Stomach (tissue), 9 donors: Measurements from ENCODE around the gene SAPCD2. TPM values are rescaled to one million over a fixed set of nuclear protein-coding genes. Genes with fewer than 3 reads are reported as not detected.

Source experiments
- DNase-seq, 2 donors: peaks; one replicate each; pipeline versions ENCODE4 v3.0.0 to v3.0.0-alpha.2; 2013 to 2019
- H3K27ac ChIP-seq, 5 donors: fragments of 200-600 bp in 4 of 5; sonication (generic) in 4 of 5; one replicate each; pipeline ENCODE4 v1.5.1; 2013 to 2019; ENCODE audit warnings: mild to moderate bottlenecking in 1 of 5, moderate library complexity in 1 of 5
- H3K27me3 ChIP-seq, 3 donors: fragments of 200-600 bp; sonication (generic); one replicate each; pipeline ENCODE4 v1.5.1; 2017 to 2019; ENCODE audit warnings: mixed run types in 1 of 3
- H3K36me3 ChIP-seq, 4 donors: fragments of 200-600 bp; sonication (generic); 1 replicate in 3 of 4; 2 replicates in 1 of 4; pipeline ENCODE4 v1.5.1; 2016 to 2019
- H3K4me1 ChIP-seq, 4 donors: fragments of 200-600 bp; sonication (generic); one replicate each; pipeline ENCODE4 v1.5.1; 2016 to 2019
- H3K4me3 ChIP-seq, 4 donors: fragments of 200-600 bp; sonication (generic) in 3 of 4; one replicate each; pipeline ENCODE4 v1.5.1; 2016 to 2019; ENCODE audit warnings: mild to moderate bottlenecking in 1 of 4
- H3K9me3 ChIP-seq, 4 donors: fragments of 200-600 bp; sonication (generic); one replicate each; pipeline ENCODE4 v1.5.1; 2016 to 2019
- EP300 ChIP-seq: sonication (generic); formaldehyde crosslinking; IDR thresholded peaks from one replicate; pipeline ENCODE4 v1.6.1; 2017; ENCODE audit warnings: antibody characterized with exemption
- POLR2A ChIP-seq, 4 donors: fragments of 450-650 bp; IDR thresholded peaks; one replicate each; pipeline ENCODE4 v1.6.1; 2016; ENCODE audit warnings: antibody characterized with exemption in 4 of 4, control low read depth in 2 of 4, mild to moderate bottlenecking in 1 of 4, moderate library complexity in 1 of 4
- POLR2AphosphoS5 ChIP-seq, 3 donors: sonication (generic); formaldehyde crosslinking; IDR thresholded peaks; one replicate each; pipeline ENCODE4 v1.6.1; 2016; ENCODE audit warnings: antibody characterized with exemption in 3 of 3
- WGBS, 5 donors: extraction: QIAGEN DNeasy Blood & Tissue Kit in 3 of 5; methylation state at CpG; one replicate each; pipeline versions ENCODE4 v1.1.5 to v1.1.7; 2013 to 2018; 5-methylcytosine and 5-hydroxymethylcytosine counted together
- intact Hi-C: fragments of 100-400 bp; cut with DNase I; formaldehyde crosslinking; loops from one replicate; pipeline ENCODE4 v1.15.1; 2023; ENCODE audit warnings: low total_unique reads
- polyA plus RNA-seq, 3 donors: library from polyadenylated mRNA; stranded (reverse); fragments of 200-250 nt; gene quantifications; one replicate each; pipeline ENCODE4 v1.2.3, GENCODE V29; 2013
- total RNA-seq, 5 donors: library from RNA; depleted of rRNA; stranded (reverse); fragments of >200 nt; gene quantifications; one replicate each; pipeline versions ENCODE4 v1.1.0 to v1.2.3, GENCODE V29; 2014 to 2016
- TF ChIP-seq, protein P1 (sequence below), 7 experiments: fragments of 450-650 bp in 4 of 7; fragments of 200-600 bp in 3 of 7; sonication (generic) in 3 of 7; IDR thresholded peaks; one replicate each; pipeline ENCODE4 v1.5.1; 2016 to 2019; ENCODE audit warnings: antibody characterized with exemption in 7 of 7, control low read depth in 2 of 7, mild to moderate bottlenecking in 1 of 7
- donor health status: healthy with polysubstance abuse.
- donor health status: Bipolar disorder and iron deficiency.
- donor health status: healthy.

The SAPCD2 gene
- total and polyA plus RNA-seq, 8 donors, result 1.7 to 84.9 (median 3.8) TPM; not detected in 1

DNA sequence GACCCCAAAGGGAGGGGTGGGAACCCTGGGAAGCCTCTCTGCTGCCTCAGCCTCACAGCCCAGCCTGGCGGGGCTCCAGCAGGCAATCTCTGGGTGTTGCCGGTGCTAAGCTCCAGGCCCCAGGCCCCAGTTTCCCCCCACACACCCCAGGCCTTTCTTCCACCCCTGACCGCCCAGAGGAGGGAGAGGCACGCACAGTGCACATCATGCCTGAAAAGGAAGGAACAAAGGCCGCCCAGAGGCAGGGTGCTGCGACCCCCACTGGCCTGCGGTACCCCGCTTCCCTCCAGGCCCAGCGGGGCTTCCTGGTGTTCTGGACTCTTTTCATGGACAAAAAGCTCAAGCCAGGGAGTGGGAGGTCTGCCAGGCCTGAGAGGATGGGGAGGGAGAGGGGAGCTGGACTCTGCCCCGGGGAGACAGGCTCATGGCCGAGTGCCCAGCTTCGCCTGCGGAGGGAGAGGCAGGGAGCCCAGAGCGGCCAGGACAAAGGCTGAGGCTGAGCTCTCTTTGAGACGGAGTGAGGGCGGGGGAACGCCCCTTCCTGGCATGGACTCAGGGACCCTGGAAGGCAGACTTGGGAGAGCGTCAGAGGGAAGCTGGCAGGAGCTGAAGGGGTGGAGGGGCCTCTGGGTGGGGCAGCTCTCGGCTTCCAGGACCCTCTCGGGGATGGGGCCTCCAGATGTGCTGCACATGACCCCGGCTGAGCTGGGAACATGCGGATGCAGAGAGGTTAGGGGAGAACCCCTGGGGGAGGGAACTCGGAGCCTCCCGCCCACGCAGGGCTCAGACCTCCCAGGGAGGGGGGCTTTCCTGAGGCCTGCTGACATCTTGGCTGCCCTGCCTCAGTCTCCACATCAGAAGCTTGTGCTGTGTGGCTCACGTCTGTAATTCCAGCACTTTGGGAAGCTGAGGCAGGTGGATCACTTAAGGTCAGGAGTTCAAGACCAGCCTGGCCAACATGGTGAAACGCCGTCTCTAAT, 14.7 kb downstream of the SAPCD2 start:
- H3K27me3 ChIP-seq, result peaks cover 4 to 44% (median 25%) of the 10 kb centered on the region in 3 donors
- H3K9me3 ChIP-seq, result no peaks in the 10 kb centered on the region
- intact Hi-C loops, result no loop called here
- H3K4me3 ChIP-seq, result peak overlapping the region in 1 of 4 donors; percentile 61
- 10 to 20% (median 16%) methylated on average over 21 to 28 of the region's 28 CpGs for WGBS, 5 donors
- H3K27ac ChIP-seq, result peak overlapping the region; percentile 75 to 86 (median 78)
- TF ChIP-seq POLR2AphosphoS5 (IDR thresholded peaks at IDR 0.05), result peak in 1 of 3 donors; percentile 42
- TF ChIP-seq POLR2A (IDR thresholded peaks at IDR 0.05), result no peak
- TF ChIP-seq, protein P1, sequence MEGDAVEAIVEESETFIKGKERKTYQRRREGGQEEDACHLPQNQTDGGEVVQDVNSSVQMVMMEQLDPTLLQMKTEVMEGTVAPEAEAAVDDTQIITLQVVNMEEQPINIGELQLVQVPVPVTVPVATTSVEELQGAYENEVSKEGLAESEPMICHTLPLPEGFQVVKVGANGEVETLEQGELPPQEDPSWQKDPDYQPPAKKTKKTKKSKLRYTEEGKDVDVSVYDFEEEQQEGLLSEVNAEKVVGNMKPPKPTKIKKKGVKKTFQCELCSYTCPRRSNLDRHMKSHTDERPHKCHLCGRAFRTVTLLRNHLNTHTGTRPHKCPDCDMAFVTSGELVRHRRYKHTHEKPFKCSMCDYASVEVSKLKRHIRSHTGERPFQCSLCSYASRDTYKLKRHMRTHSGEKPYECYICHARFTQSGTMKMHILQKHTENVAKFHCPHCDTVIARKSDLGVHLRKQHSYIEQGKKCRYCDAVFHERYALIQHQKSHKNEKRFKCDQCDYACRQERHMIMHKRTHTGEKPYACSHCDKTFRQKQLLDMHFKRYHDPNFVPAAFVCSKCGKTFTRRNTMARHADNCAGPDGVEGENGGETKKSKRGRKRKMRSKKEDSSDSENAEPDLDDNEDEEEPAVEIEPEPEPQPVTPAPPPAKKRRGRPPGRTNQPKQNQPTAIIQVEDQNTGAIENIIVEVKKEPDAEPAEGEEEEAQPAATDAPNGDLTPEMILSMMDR (IDR thresholded peaks at IDR 0.05), result no peak
- DNase-seq, result peak; percentile 94 to 97
- H3K36me3 ChIP-seq, result no peaks in the 10 kb centered on the region
- peaks cover 36 to 57% (median 49%) of the 10 kb centered on the region in 4 donors for H3K4me1 ChIP-seq

GRCh38 chr9:137054932-137055384, 15.4 kb downstream of the SAPCD2 start:
- Histone ChIP-seq H3K4me1 (peaks cover 36 to 57% (median 49%) of the 10 kb centered on the region in 4 donors), H3K27ac (peak overlapping the region; percentile 75 to 86 (median 78)), H3K9me3 (no peaks in the 10 kb centered on the region), H3K27me3 (peaks cover 4 to 51% (median 25%) of the 10 kb centered on the region in 3 donors), H3K36me3 (no peaks in the 10 kb centered on the region), H3K4me3 (peak overlapping the region in 2 of 4 donors; percentile 49 to 61)
- 45 to 68% (median 56%) methylated on average over 14 to 17 of the region's 17 CpGs for WGBS, 5 donors
- intact Hi-C loops, result no loop called here
- no peak for DNase-seq
- TF ChIP-seq POLR2AphosphoS5 (IDR thresholded peaks at IDR 0.05) (no peak), EP300 (no peak), POLR2A (IDR thresholded peaks at IDR 0.05) (no peak)
- TF ChIP-seq, protein P1 (IDR thresholded peaks at IDR 0.05), result no peak

DNA sequence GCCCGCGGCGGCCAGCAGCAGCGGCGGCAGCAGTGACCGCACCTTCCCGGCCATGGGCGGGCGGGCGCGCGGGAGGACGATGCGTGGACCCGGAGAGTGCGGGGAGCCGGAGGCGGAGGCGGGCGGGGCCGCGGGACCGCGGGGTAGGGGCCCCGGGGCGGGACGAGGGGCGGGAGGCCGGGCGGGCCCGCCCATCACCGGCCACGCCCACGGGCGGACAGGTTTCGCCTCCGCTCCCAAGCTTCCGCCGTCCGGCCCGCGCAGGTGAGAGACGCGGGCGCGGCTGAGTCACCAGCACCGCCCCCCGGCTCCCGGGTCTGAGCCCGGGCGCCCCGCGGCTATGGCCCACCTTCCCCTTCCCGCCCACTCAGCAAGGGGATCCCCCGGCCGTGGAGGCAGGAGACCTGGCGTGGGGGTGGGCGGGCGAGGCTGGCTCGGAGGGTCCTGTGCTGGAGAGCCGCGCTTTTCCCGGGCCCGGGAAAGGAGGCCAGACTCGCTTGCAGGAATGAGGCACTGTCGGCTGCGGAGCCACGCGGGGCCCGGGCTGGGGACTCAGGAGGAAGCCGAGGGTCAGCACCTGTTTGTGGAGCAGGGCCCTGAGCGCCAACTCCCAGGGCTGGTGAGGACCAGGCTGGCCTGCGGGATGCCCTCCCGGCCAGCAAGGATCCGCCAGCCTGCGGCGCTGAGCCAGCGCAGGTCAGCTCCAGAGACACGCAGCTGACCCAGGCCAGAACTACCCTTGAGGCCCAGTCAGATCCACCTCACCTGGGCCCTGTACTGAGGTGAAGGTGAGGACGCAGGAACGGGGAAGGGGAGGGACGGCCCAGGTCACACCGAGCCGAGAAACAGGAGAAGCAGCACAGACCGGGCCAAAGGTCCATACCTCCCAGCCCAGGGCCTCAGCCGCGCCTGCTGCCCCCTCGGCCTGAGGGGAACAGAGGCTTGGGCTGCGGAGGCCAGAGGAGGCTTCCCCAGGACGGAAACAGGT, 16.1 kb downstream of the SAPCD2 start, which contains the start of gene ENTPD2:
Gene ENTPD2 (minus strand): TSS at position 118 of the 988 bp plus-strand sequence. CDS start 64 bp downstream, at position 54.
- peak within 1 kb of the TSS; percentile 75 to 86 (median 78) for H3K27ac ChIP-seq
- DNase-seq, result peak; percentile 85 to 87

More for the DNA sequence above, 16.1 kb downstream of the SAPCD2 start, which contains the start of gene ENTPD2:
- H3K36me3 ChIP-seq, result no peaks in the 10 kb centered on the region
- intact Hi-C loops, result no loop called here
- peak within 1 kb of the TSS; percentile 46 to 61 (median 50) for H3K4me3 ChIP-seq
- H3K9me3 ChIP-seq, result no peaks in the 10 kb centered on the region
- H3K4me1 ChIP-seq, result peaks cover 36 to 61% (median 55%) of the 10 kb centered on the region in 4 donors
- peaks cover 4 to 59% (median 32%) of the 10 kb centered on the region in 3 donors for H3K27me3 ChIP-seq
- 11 to 65% (median 15%) methylated on average over 9 to 86 of the region's 90 CpGs for whole genome bisulfite sequencing, 5 donors
- no peak for TF ChIP-seq EP300
- TF ChIP-seq POLR2A (IDR thresholded peaks at IDR 0.05), result no peak
- TF ChIP-seq POLR2AphosphoS5 (IDR thresholded peaks at IDR 0.05), result peak in 1 of 3 donors; percentile 36
- TF ChIP-seq, protein P1 (IDR thresholded peaks at IDR 0.05), result no peak
